ENCODE measurements around the gene EEF1B2.

Gene EEF1B2

GRCh38 chr2:206211657-206212255 is 52.1 kb downstream of the EEF1B2 start:
- ATAC-seq (replicated peaks) = no peak
- H3K27ac Mint-ChIP-seq = no peak overlapping the region
- DNase-seq = no peak

More at GRCh38 chr2:206211657-206212255, 52.1 kb downstream of the EEF1B2 start:
- H3K36me3 Mint-ChIP-seq (ENCODE audit: insufficient read depth) = no peaks in the 10 kb centered on the region
- no peak overlapping the region for H3K4me3 Mint-ChIP-seq
- no peaks in the 10 kb centered on the region for H3K9me3 Mint-ChIP-seq
- peaks cover 0 to 1% of the 10 kb centered on the region in 2 donors for H3K4me1 Mint-ChIP-seq (ENCODE audit: low read depth in 2 of 2)
- H3K27me3 Mint-ChIP-seq = peaks cover under 1 to 26% of the 10 kb centered on the region in 2 donors
